DND-41 (cell line): ENCODE data around the gene AGPAT3.

Experiments used
- ATAC-seq: fragments of 200-7000 bp; cut with Tn5 transposase; 3 replicates; pipeline ENCODE4 v1.9.1; 2021; ENCODE audit warnings: low read depth; ENCODE audit not compliant: insufficient read depth
- DNase-seq: peaks from one replicate; pipeline ENCODE4 v3.0.0-alpha.2; 2020
- H2AFZ ChIP-seq: 2 replicates; pipeline ENCODE4 v1.6.0; 2012; ENCODE audit warnings: low read depth, low read length
- H3K27ac ChIP-seq: 2 replicates; pipeline ENCODE4 v1.5.1; 2012; ENCODE audit warnings: low read length, inconsistent platforms
- H3K27me3 ChIP-seq: fragments of 200-600 bp; sonication (generic); 2 replicates; pipeline ENCODE4 v1.6.0; 2012; ENCODE audit warnings: low read length, mild to moderate bottlenecking, inconsistent platforms; ENCODE audit not compliant: insufficient read depth, poor library complexity
- H3K36me3 ChIP-seq: 2 replicates; pipeline ENCODE4 v1.5.1; 2012; ENCODE audit warnings: low read length, inconsistent platforms; ENCODE audit not compliant: insufficient read depth
- H3K4me1 ChIP-seq: 2 replicates; pipeline ENCODE4 v1.5.1; 2012; ENCODE audit warnings: mild to moderate bottlenecking, low read length; ENCODE audit not compliant: insufficient read depth
- H3K4me2 ChIP-seq: 2 replicates; pipeline ENCODE4 v1.6.0; 2012; ENCODE audit warnings: mild to moderate bottlenecking, moderate library complexity, low read length, inconsistent platforms; ENCODE audit not compliant: insufficient read depth
- H3K4me3 ChIP-seq, 2 experiments: fragments of 200-600 bp in 1 of 2; shearing (Covaris generic) in 1 of 2; 2 replicates each; pipeline ENCODE4 v1.5.1; 2012 to 2016; ENCODE audit warnings: inconsistent platforms in 2 of 2, low read length in 2 of 2, mild to moderate bottlenecking in 2 of 2, low read depth in 1 of 2, moderate library complexity in 1 of 2
- H3K79me2 ChIP-seq: 2 replicates; pipeline ENCODE4 v1.6.0; 2012; ENCODE audit warnings: low read length, inconsistent platforms; ENCODE audit not compliant: insufficient read depth
- H3K9ac ChIP-seq: 2 replicates; pipeline ENCODE4 v1.6.0; 2012; ENCODE audit warnings: low read depth, mild to moderate bottlenecking, inconsistent platforms, low read length, moderate library complexity
- H3K9me3 ChIP-seq: 2 replicates; pipeline ENCODE4 v1.5.1; 2012; ENCODE audit warnings: low read length, moderate library complexity, mild to moderate bottlenecking, inconsistent platforms; ENCODE audit not compliant: insufficient read depth, severe bottlenecking
- H4K20me1 ChIP-seq: 2 replicates; pipeline ENCODE4 v1.6.0; 2012; ENCODE audit warnings: low read length; ENCODE audit not compliant: insufficient read depth
- EZH2 ChIP-seq: IDR thresholded peaks from 3 replicates; pipeline ENCODE4 v1.6.1; 2012; ENCODE audit warnings: borderline replicate concordance, low read depth, mild to moderate bottlenecking, moderate library complexity, low read length, inconsistent platforms; ENCODE audit not compliant: severe bottlenecking
- TF ChIP-seq, protein P1 (sequence below): IDR thresholded peaks from 2 replicates; pipeline ENCODE4 v1.5.1; 2012; ENCODE audit warnings: borderline replicate concordance, low read length, moderate library complexity, mild to moderate bottlenecking; ENCODE audit not compliant: poor library complexity, severe bottlenecking; ENCODE audit errors: extremely low read depth

AGPAT3 gene

GRCh38 chr21:43885721-43886120 is 20.7 kb downstream of the AGPAT3 start:
- ATAC-seq (no peak), DNase-seq (no peak)
- H4K20me1 ChIP-seq = peaks cover 65% of the 10 kb centered on the region
- TF ChIP-seq, protein P1, sequence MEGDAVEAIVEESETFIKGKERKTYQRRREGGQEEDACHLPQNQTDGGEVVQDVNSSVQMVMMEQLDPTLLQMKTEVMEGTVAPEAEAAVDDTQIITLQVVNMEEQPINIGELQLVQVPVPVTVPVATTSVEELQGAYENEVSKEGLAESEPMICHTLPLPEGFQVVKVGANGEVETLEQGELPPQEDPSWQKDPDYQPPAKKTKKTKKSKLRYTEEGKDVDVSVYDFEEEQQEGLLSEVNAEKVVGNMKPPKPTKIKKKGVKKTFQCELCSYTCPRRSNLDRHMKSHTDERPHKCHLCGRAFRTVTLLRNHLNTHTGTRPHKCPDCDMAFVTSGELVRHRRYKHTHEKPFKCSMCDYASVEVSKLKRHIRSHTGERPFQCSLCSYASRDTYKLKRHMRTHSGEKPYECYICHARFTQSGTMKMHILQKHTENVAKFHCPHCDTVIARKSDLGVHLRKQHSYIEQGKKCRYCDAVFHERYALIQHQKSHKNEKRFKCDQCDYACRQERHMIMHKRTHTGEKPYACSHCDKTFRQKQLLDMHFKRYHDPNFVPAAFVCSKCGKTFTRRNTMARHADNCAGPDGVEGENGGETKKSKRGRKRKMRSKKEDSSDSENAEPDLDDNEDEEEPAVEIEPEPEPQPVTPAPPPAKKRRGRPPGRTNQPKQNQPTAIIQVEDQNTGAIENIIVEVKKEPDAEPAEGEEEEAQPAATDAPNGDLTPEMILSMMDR = no peak
- TF ChIP-seq EZH2 = no peak
- peaks cover 97% of the 10 kb centered on the region for H3K79me2 ChIP-seq
- no peaks in the 10 kb centered on the region for H3K9me3 ChIP-seq
- H3K36me3 ChIP-seq = peaks cover 23% of the 10 kb centered on the region
- no peak overlapping the region for H3K9ac ChIP-seq
- H3K4me2 ChIP-seq = no peak overlapping the region
- no peaks in the 10 kb centered on the region for H3K27me3 ChIP-seq
- H3K4me3 ChIP-seq = no peak overlapping the region
- no peaks in the 10 kb centered on the region for H3K4me1 ChIP-seq
- H2AFZ ChIP-seq = no peak overlapping the region
- no peak overlapping the region for H3K27ac ChIP-seq

GRCh38 chr21:43886565-43886964 is 21.5 kb downstream of the AGPAT3 start:
- Histone ChIP-seq H3K4me2 (no peak overlapping the region), H2AFZ (no peak overlapping the region), H3K4me3 (no peak overlapping the region), H3K27ac (no peak overlapping the region), H3K79me2 (peaks cover 97% of the 10 kb centered on the region), H4K20me1 (peaks cover 64% of the 10 kb centered on the region), H3K9ac (no peak overlapping the region), H3K9me3 (peaks cover 3% of the 10 kb centered on the region), H3K36me3 (peaks cover 25% of the 10 kb centered on the region), H3K4me1 (no peaks in the 10 kb centered on the region), H3K27me3 (no peaks in the 10 kb centered on the region)
- DNase-seq = no peak
- no peak for ATAC-seq
- no peak for TF ChIP-seq EZH2
- TF ChIP-seq, protein P1 = no peak

GRCh38 chr21:43889069-43889468 is 24.0 kb downstream of the AGPAT3 start:
- Histone ChIP-seq H3K4me3 (no peak overlapping the region), H3K79me2 (peaks cover 96% of the 10 kb centered on the region), H3K36me3 (peaks cover 31% of the 10 kb centered on the region), H2AFZ (no peak overlapping the region), H4K20me1 (peaks cover 53% of the 10 kb centered on the region), H3K27ac (no peak overlapping the region), H3K4me2 (no peak overlapping the region), H3K9me3 (peaks cover 3% of the 10 kb centered on the region), H3K27me3 (no peaks in the 10 kb centered on the region), H3K9ac (no peak overlapping the region), H3K4me1 (no peaks in the 10 kb centered on the region)
- ATAC-seq = no peak
- TF ChIP-seq EZH2 = no peak
- TF ChIP-seq, protein P1 = no peak
- no peak for DNase-seq

- Histone ChIP-seq H3K36me3 (peaks cover 29% of the 10 kb centered on the region), H3K27me3 (no peaks in the 10 kb centered on the region), H2AFZ (no peak overlapping the region), H3K79me2 (peaks cover 95% of the 10 kb centered on the region), H3K4me1 (no peaks in the 10 kb centered on the region), H3K4me2 (no peak overlapping the region), H3K9me3 (peaks cover 3% of the 10 kb centered on the region), H3K4me3 (no peak overlapping the region), H3K9ac (no peak overlapping the region), H4K20me1 (peaks cover 44% of the 10 kb centered on the region), H3K27ac (no peak overlapping the region)
- ATAC-seq = no peak
- no peak for DNase-seq
- TF ChIP-seq EZH2 = no peak
- TF ChIP-seq, protein P1 = no peak
Observed at GRCh38 chr21:43890042-43890441, 25.0 kb downstream of the AGPAT3 start.
